ENCODE measurements around the gene MYO18A. TPM values are rescaled to one million over a fixed set of nuclear protein-coding genes. Genes with fewer than 3 reads are reported as not detected.
A peak's percentile ranks its signal among the peaks of the same experiment; 100 is the strongest.

The MYO18A gene
- total and polyA plus RNA-seq, 2 experiments from 2014 or later: 186 to 564 TPM

DNA sequence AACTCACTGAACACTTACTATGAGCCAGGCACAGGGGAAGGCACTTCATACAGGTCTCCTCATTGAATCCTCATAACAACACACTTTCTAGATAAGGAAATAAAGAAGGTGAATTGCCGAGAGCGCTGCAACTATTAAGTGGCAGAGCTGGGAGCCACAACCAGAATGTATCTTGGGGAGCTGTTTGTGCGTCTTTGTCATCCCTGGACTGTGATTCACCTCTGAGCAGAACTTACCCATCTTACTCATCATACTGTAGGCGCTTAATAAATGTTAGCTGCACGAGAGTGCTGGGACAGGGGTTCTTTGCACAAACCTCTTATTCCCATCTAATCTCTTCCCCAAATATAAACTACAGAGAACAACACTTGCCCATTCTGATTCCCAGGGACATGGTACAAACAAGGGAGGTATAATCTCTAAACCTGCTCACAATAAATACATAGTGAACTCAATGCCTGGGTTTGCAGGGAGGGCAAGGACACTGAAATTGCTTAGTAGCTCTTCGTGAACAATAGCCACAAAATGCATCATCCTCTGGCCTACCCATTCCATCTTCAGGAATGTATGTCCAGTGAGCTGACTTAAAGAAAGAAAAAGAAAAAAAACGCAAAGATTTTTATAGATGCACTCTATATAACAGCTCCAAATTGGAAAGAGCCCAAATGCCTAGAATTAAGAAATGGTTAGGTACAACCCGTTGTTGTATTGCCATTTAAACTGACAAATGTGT lies 43.0 kb downstream of the MYO18A start:
- no peaks in the 10 kb centered on the region for H3K36me3 ChIP-seq
- DNase-seq (ENCODE audit: low read depth in 1 of 2, low spot score in 1 of 2): no peak
- no peak overlapping the region for H3K27ac ChIP-seq
- H3K4me3 ChIP-seq: no peak overlapping the region
- peaks cover 69% of the 10 kb centered on the region for H3K4me1 ChIP-seq (ENCODE audit: low read depth)
- no peaks in the 10 kb centered on the region for H3K9me3 ChIP-seq (ENCODE audit: low read depth)
- H3K27me3 ChIP-seq: no peaks in the 10 kb centered on the region
- no peak for TF ChIP-seq CTCF (IDR thresholded peaks at IDR 0.05; ENCODE audit: low read depth, low read length)

DNA sequence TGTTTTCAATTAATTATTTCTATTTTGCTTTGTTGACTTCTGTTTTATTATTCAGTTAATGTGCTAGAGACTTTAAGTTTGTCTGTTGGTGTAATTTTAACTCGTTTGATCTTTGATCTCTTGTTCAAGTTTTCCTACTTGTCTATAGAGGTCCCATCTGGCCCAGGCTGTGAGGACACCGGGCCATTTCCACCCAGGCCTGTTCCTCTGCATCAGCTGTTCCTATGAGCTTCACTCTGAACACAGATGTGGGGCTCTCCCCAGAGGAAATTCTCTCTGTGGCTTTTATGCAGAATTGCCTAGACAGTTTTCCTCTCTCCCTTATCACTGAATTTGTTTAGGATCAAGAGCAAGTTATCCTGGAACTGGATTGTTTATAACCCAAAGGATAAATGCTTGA lies 44.7 kb downstream of the MYO18A start:
- Histone ChIP-seq H3K36me3 (no peaks in the 10 kb centered on the region), H3K4me3 (no peak overlapping the region), H3K9me3 (ENCODE audit: low read depth) (no peaks in the 10 kb centered on the region), H3K4me1 (ENCODE audit: low read depth) (peaks cover 59% of the 10 kb centered on the region), H3K27ac (no peak overlapping the region), H3K27me3 (no peaks in the 10 kb centered on the region)
- no peak for DNase-seq (ENCODE audit: low read depth in 1 of 2, low spot score in 1 of 2)
- no peak for TF ChIP-seq CTCF (IDR thresholded peaks at IDR 0.05; ENCODE audit: low read depth, low read length)

GRCh38 chr17:29133121-29133713 lies 47.0 kb downstream of the MYO18A start:
- no peaks in the 10 kb centered on the region for H3K36me3 ChIP-seq
- no peak overlapping the region for H3K4me3 ChIP-seq
- no peaks in the 10 kb centered on the region for H3K27me3 ChIP-seq
- H3K9me3 ChIP-seq (ENCODE audit: low read depth): no peaks in the 10 kb centered on the region
- peak; percentile 29 to 63 for DNase-seq (ENCODE audit: low read depth in 1 of 2, low spot score in 1 of 2)
- H3K4me1 ChIP-seq (ENCODE audit: low read depth): peaks cover 49% of the 10 kb centered on the region
- no peak for TF ChIP-seq CTCF (IDR thresholded peaks at IDR 0.05; ENCODE audit: low read depth, low read length)
- H3K27ac ChIP-seq: peak overlapping the region; percentile 73

- no peak overlapping the region for H3K4me3 ChIP-seq
- no peaks in the 10 kb centered on the region for H3K27me3 ChIP-seq
- DNase-seq (ENCODE audit: low read depth in 1 of 2, low spot score in 1 of 2): peak in 1 of 2 donors; percentile 92
- no peak for TF ChIP-seq CTCF (IDR thresholded peaks at IDR 0.05; ENCODE audit: low read depth, low read length)
- H3K36me3 ChIP-seq: peaks cover 4% of the 10 kb centered on the region
- no peaks in the 10 kb centered on the region for H3K9me3 ChIP-seq (ENCODE audit: low read depth)
- peak overlapping the region; percentile 13 for H3K27ac ChIP-seq
- peaks cover 38% of the 10 kb centered on the region for H3K4me1 ChIP-seq (ENCODE audit: low read depth)
Observed at GRCh38 chr17:29131814-29132682, 48.1 kb downstream of the MYO18A start.

DNA sequence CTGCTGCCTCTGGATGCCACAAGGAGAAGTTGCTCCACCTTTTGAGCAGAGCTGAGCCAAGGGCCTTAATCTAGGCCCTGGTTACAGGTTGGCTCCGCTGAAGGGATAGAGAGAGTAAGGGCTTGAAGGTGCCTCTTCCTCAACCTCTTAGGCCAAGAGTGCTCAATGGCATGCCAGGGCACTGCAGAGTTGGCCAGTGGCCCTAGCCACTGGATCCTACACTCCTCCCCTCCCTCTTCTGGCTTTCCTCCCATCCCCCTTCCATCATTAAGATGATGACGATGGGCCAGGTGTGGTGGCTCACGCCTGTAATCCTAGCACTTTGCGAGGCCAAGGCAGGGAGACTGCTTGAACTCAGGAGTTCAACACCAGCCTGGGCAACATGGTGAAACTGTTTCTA lies 50.5 kb downstream of the MYO18A start:
- peaks cover 56% of the 10 kb centered on the region for H3K4me1 ChIP-seq (ENCODE audit: low read depth)
- H3K9me3 ChIP-seq (ENCODE audit: low read depth): no peaks in the 10 kb centered on the region
- no peak for DNase-seq (ENCODE audit: low read depth in 1 of 2, low spot score in 1 of 2)
- H3K27ac ChIP-seq: peak overlapping the region; percentile 10
- TF ChIP-seq CTCF (IDR thresholded peaks at IDR 0.05; ENCODE audit: low read depth, low read length): no peak
- peaks cover 7% of the 10 kb centered on the region for H3K36me3 ChIP-seq
- no peaks in the 10 kb centered on the region for H3K27me3 ChIP-seq
- no peak overlapping the region for H3K4me3 ChIP-seq
